Neural cell (in vitro differentiated cells): ENCODE data around the gene MYL1. TPM values are rescaled to one million over a fixed set of nuclear protein-coding genes. Genes with fewer than 3 reads are reported as not detected.
A peak's percentile ranks its signal among the peaks of the same experiment; 100 is the strongest.

Experiments
- H2AFZ ChIP-seq: fragments of 200-600, 300-800 bp; sonication (generic), shearing (Covaris generic); 2 replicates; pipeline ENCODE4 v1.6.0; 2014; ENCODE audit warnings: low read depth, mild to moderate bottlenecking, antibody characterized with exemption, low read length, moderate library complexity
- H3F3A ChIP-seq: fragments of 200-600 bp; shearing (Covaris generic); 2 replicates; pipeline ENCODE4 v1.6.1; 2016; ENCODE audit warnings: mild to moderate bottlenecking, moderate library complexity, mixed read lengths, antibody characterized with exemption, low read length; ENCODE audit not compliant: insufficient read depth, poor library complexity, severe bottlenecking
- H3K27ac ChIP-seq: fragments of 200-600, 300-800 bp; sonication (generic), shearing (Covaris generic); 2 replicates; pipeline ENCODE4 v1.5.1; 2014; ENCODE audit warnings: mild to moderate bottlenecking, low read length, moderate library complexity
- H3K27me3 ChIP-seq: fragments of 300-800, 200-600 bp; sonication (generic), shearing (Covaris generic); 2 replicates; pipeline ENCODE4 v1.6.0; 2014; ENCODE audit warnings: mild to moderate bottlenecking, low read depth, low read length, moderate library complexity; ENCODE audit not compliant: insufficient read depth
- H3K36me3 ChIP-seq: fragments of 300-800, 200-600 bp; sonication (generic), shearing (Covaris generic); 2 replicates; pipeline ENCODE4 v1.5.1; 2014; ENCODE audit warnings: mild to moderate bottlenecking, antibody characterized with exemption, low read length, moderate library complexity; ENCODE audit not compliant: insufficient read depth
- H3K4me2 ChIP-seq: fragments of 300-800, 200-600 bp; sonication (generic), shearing (Covaris generic); 2 replicates; pipeline ENCODE4 v1.6.0; 2014; ENCODE audit warnings: mild to moderate bottlenecking, low read length
- H3K4me3 ChIP-seq: fragments of 300-800, 200-600 bp; sonication (generic), shearing (Covaris generic); 2 replicates; pipeline ENCODE4 v1.5.1; 2014; ENCODE audit warnings: mild to moderate bottlenecking, low read length, moderate library complexity
- H3K79me2 ChIP-seq: fragments of 200-600 bp; shearing (Covaris generic); replicated peaks from 2 replicates; pipeline ENCODE4 v1.6.0; 2014; ENCODE audit warnings: mild to moderate bottlenecking, low read length, moderate library complexity; ENCODE audit not compliant: insufficient read depth
- H3K9ac ChIP-seq: fragments of 300-800, 200-600 bp; sonication (generic), shearing (Covaris generic); 2 replicates; pipeline ENCODE4 v1.6.1; 2016; ENCODE audit warnings: mild to moderate bottlenecking, low read length, mixed read lengths
- H3K9me2 ChIP-seq: fragments of 200-600 bp; shearing (Covaris generic); 2 replicates; pipeline ENCODE4 v1.6.1; 2016; ENCODE audit warnings: mild to moderate bottlenecking, low read length, mixed read lengths; ENCODE audit not compliant: insufficient read depth
- H3K9me3 ChIP-seq: fragments of 200-600, 300-800 bp; sonication (generic), shearing (Covaris generic); 2 replicates; pipeline ENCODE4 v1.6.1; 2016; ENCODE audit warnings: mild to moderate bottlenecking, mixed run types, low read length, moderate library complexity, mixed read lengths
- H4K20me1 ChIP-seq: fragments of 200-600 bp; shearing (Covaris generic); 2 replicates; pipeline ENCODE4 v1.6.1; 2016; ENCODE audit warnings: mild to moderate bottlenecking, mixed run types; ENCODE audit not compliant: insufficient read depth
- CTCF ChIP-seq: fragments of 450-650 bp; IDR thresholded peaks from 2 replicates; pipeline ENCODE4 v1.5.1; 2014; ENCODE audit warnings: antibody characterized with exemption, mild to moderate bottlenecking, moderate library complexity; ENCODE audit not compliant: poor library complexity, severe bottlenecking
- EP300 ChIP-seq: fragments of 450-650 bp; conservative IDR thresholded peaks from 2 replicates; pipeline ENCODE4 v1.6.1; 2014; ENCODE audit warnings: antibody characterized with exemption, mild to moderate bottlenecking, moderate library complexity; ENCODE audit not compliant: poor library complexity, severe bottlenecking
- EZH2 ChIP-seq: fragments of 200-600, 300-800 bp; shearing (Covaris generic), sonication (generic); IDR thresholded peaks from 2 replicates; pipeline ENCODE4 v1.6.1; 2014; ENCODE audit warnings: antibody characterized with exemption, low read length, borderline replicate concordance, mild to moderate bottlenecking; ENCODE audit not compliant: insufficient read depth, poor library complexity, severe bottlenecking
- MXI1 ChIP-seq: fragments of 450-650 bp; conservative IDR thresholded peaks from 2 replicates; pipeline ENCODE4 v1.6.1; 2014; ENCODE audit warnings: antibody characterized with exemption, mild to moderate bottlenecking; ENCODE audit not compliant: poor library complexity, severe bottlenecking
- POLR2AphosphoS5 ChIP-seq: IDR thresholded peaks from 2 replicates; pipeline ENCODE4 v1.6.1; 2012
- RAD21 ChIP-seq: fragments of 450-650 bp; conservative IDR thresholded peaks from 2 replicates; pipeline ENCODE4 v1.6.1; 2014; ENCODE audit warnings: antibody characterized with exemption, mild to moderate bottlenecking, moderate library complexity
- SMC3 ChIP-seq: fragments of 450-650 bp; conservative IDR thresholded peaks from 2 replicates; pipeline ENCODE4 v1.6.1; 2014; ENCODE audit warnings: antibody characterized with exemption, mild to moderate bottlenecking, moderate library complexity; ENCODE audit not compliant: poor library complexity
- TAF1 ChIP-seq: IDR thresholded peaks from 2 replicates; pipeline ENCODE4 v1.6.1; 2012; ENCODE audit warnings: low read depth
- polyA plus RNA-seq: library from polyadenylated mRNA; depleted of rRNA; stranded (reverse); fragments of >200 nt; gene quantifications from 2 replicates; pipeline ENCODE4 v1.2.3, GENCODE V29; 2014
- TF ChIP-seq, protein P1 (sequence below): IDR thresholded peaks from 2 replicates; pipeline ENCODE4 v1.6.1; 2012; ENCODE audit warnings: borderline replicate concordance

MYL1 gene
- polyA plus RNA-seq, 1 donor from 2014 or later, result not detected

DNA sequence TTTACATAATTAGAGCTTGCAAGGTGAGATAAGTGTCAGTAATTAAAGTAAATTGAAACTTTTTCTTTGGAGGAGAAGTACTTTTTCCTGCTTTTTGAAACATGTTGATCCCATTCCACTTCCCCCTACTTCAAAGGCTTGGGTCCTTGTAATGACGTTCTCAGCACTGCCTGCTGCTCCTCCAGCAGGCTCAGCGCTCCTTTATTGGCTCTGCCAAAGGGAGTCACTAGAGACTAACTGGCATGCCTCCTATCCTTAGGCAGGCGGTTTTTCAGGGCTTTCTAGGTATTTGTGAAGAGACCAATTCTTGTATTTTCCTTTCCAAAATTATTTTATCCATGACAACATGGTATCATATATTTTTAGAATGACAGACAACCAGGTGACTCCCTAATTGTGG lies 45.8 kb downstream of the MYL1 start:
- H3K27me3 ChIP-seq, result no peaks in the 10 kb centered on the region
- H3K9ac ChIP-seq, result no peak overlapping the region
- TF ChIP-seq RAD21 (no peak), SMC3 (no peak), MXI1 (no peak), EZH2 (no peak), CTCF (no peak), EP300 (no peak), TAF1 (no peak), POLR2AphosphoS5 (no peak)
- TF ChIP-seq, protein P1, sequence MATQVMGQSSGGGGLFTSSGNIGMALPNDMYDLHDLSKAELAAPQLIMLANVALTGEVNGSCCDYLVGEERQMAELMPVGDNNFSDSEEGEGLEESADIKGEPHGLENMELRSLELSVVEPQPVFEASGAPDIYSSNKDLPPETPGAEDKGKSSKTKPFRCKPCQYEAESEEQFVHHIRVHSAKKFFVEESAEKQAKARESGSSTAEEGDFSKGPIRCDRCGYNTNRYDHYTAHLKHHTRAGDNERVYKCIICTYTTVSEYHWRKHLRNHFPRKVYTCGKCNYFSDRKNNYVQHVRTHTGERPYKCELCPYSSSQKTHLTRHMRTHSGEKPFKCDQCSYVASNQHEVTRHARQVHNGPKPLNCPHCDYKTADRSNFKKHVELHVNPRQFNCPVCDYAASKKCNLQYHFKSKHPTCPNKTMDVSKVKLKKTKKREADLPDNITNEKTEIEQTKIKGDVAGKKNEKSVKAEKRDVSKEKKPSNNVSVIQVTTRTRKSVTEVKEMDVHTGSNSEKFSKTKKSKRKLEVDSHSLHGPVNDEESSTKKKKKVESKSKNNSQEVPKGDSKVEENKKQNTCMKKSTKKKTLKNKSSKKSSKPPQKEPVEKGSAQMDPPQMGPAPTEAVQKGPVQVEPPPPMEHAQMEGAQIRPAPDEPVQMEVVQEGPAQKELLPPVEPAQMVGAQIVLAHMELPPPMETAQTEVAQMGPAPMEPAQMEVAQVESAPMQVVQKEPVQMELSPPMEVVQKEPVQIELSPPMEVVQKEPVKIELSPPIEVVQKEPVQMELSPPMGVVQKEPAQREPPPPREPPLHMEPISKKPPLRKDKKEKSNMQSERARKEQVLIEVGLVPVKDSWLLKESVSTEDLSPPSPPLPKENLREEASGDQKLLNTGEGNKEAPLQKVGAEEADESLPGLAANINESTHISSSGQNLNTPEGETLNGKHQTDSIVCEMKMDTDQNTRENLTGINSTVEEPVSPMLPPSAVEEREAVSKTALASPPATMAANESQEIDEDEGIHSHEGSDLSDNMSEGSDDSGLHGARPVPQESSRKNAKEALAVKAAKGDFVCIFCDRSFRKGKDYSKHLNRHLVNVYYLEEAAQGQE, result no peak

DNA sequence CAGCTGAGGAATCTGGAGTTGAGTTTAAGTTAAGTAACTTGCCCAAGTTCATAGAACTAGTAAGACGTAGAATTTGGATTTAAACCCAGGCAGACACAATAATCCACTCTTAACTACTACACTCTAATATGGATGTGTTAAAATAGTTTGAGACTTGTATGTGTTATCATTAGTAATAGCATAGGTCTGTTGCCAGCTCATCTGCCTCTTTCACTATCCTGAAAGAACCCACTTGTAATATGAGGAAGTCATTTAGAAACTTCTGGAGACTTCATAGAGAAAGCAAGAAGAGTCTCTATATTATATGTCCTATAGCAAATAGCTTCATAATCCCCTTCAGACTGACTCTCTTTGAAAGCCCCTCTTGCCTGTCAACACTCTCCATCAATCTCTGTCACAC lies 46.7 kb downstream of the MYL1 start:
- no peaks in the 10 kb centered on the region for H3K27me3 ChIP-seq
- no peaks in the 10 kb centered on the region for H4K20me1 ChIP-seq
- H3K9me3 ChIP-seq, result no peaks in the 10 kb centered on the region
- H3K79me2 ChIP-seq, result no peaks in the 10 kb centered on the region
- no peak overlapping the region for H2AFZ ChIP-seq
- no peaks in the 10 kb centered on the region for H3K36me3 ChIP-seq
- no peak overlapping the region for H3K4me3 ChIP-seq
- H3K4me2 ChIP-seq, result no peak overlapping the region
- peak; percentile 32 for TF ChIP-seq EP300
- TF ChIP-seq, protein P1, result no peak
- H3K27ac ChIP-seq, result no peak overlapping the region
- H3K9me2 ChIP-seq, result no peaks in the 10 kb centered on the region
- H3K9ac ChIP-seq, result no peak overlapping the region
- H3F3A ChIP-seq, result no peaks in the 10 kb centered on the region

More for the DNA sequence above, 45.8 kb downstream of the MYL1 start:
- Histone ChIP-seq H3F3A (no peaks in the 10 kb centered on the region), H3K9me2 (no peaks in the 10 kb centered on the region), H4K20me1 (no peaks in the 10 kb centered on the region), H3K27ac (no peak overlapping the region), H3K36me3 (no peaks in the 10 kb centered on the region), H3K9me3 (no peaks in the 10 kb centered on the region), H2AFZ (no peak overlapping the region), H3K4me2 (no peak overlapping the region), H3K79me2 (no peaks in the 10 kb centered on the region), H3K4me3 (no peak overlapping the region)
